Motor neuron (in vitro differentiated cells): ENCODE measurements around the gene CDH6. TPM values are rescaled to one million over a fixed set of nuclear protein-coding genes. Genes with fewer than 3 reads are reported as not detected.

ENCODE experiments used
- ATAC-seq, 8 experiments: fragments of 200-7000 bp; cut with Tn5 transposase; replicated peaks in 6 of 8; 2 replicates each; pipeline ENCODE4 v1.8.0; 2021; ENCODE audit warnings: mild to moderate bottlenecking in 8 of 8, moderate library complexity in 8 of 8
- H3K27ac ChIP-seq, 2 donors: fragments of 250-450 bp; sonication (Bioruptor Pico); 2 replicates each; pipeline ENCODE4 v1.9.0; 2021; ENCODE audit warnings: antibody characterized with exemption in 2 of 2, mild to moderate bottlenecking in 2 of 2, moderate library complexity in 1 of 2
- H3K4me1 ChIP-seq, 2 donors: fragments of 250-450 bp; sonication (Bioruptor Pico); replicated peaks in 1 of 2; 2 replicates each; pipeline ENCODE4 v1.6.1; 2021; ENCODE audit warnings: antibody characterized with exemption in 2 of 2, mild to moderate bottlenecking in 2 of 2, moderate library complexity in 1 of 2
- H3K4me3 ChIP-seq, 5 donors: fragments of 250-450 bp; sonication (Bioruptor Pico); 2 replicates each; pipeline ENCODE4 v1.9.0; 2021; ENCODE audit warnings: antibody characterized with exemption in 5 of 5, mild to moderate bottlenecking in 5 of 5, moderate library complexity in 4 of 5
- WGBS, 10 experiments: fragments of 450-650 bp; shearing (Covaris generic); methylation state at CpG; one replicate each; pipeline ENCODE4 v1.0.0; 2022; 5-methylcytosine and 5-hydroxymethylcytosine counted together
- in situ Hi-C, 9 experiments: fragments of 400-800 bp; cut with MboI; loops; one replicate each; pipeline ENCODE4 v1.15.0; 2021; ENCODE audit warnings: low sequenced_read_pairs in 9 of 9, low pct_unique_long_range_greater_than_20kb in 2 of 9; ENCODE audit not compliant: unreplicated experiment in 9 of 9
- total RNA-seq, 8 experiments: library from RNA; unstranded; fragments of 300-600 nt; gene quantifications; 2 replicates each; pipeline versions ENCODE4 v1.2.3 to v1.2.4, GENCODE V29; 2022

CDH6 gene
- total RNA-seq, 8 experiments from 2014 or later, result 0.61 to 143 (median 23.7) TPM

- in situ Hi-C loops, result no loop called here
- Histone ChIP-seq H3K4me3 (no peak overlapping the region), H3K27ac (no peak overlapping the region), H3K4me1 (peaks cover 0 to 3% of the 10 kb centered on the region in 2 donors)
- no peak for ATAC-seq
- 60 to 94% (median 81%) methylated on average over 1 to 6 of the region's 6 CpGs for WGBS, 10 experiments
These were observed 78.1 kb downstream of the CDH6 start for GRCh38 chr5:31271567-31271966.

GRCh38 chr5:31273161-31273560 lies 79.7 kb downstream of the CDH6 start:
- no peak overlapping the region for H3K4me3 ChIP-seq
- WGBS, 10 experiments, result 51 to 100% (median 87%) methylated on average over 2 to 10 of the region's 10 CpGs
- peaks cover 0 to 3% of the 10 kb centered on the region in 2 donors for H3K4me1 ChIP-seq
- no peak overlapping the region for H3K27ac ChIP-seq
- in situ Hi-C loops, result no loop called here
- no peak for ATAC-seq

GRCh38 chr5:31273631-31274378 lies 80.3 kb downstream of the CDH6 start:
- in situ Hi-C loops, result no loop called here
- 17 to 86% (median 53%) methylated on average over 1 to 8 of the region's 8 CpGs for WGBS, 10 experiments
- H3K4me3 ChIP-seq, result no peak overlapping the region
- ATAC-seq, result peak in 2 of 8 experiments; percentile 38 to 53
- H3K4me1 ChIP-seq, result peaks cover 0 to 3% of the 10 kb centered on the region in 2 donors
- no peak overlapping the region for H3K27ac ChIP-seq

GRCh38 chr5:31280210-31280609 lies 86.7 kb downstream of the CDH6 start:
- no peak overlapping the region for H3K27ac ChIP-seq
- H3K4me1 ChIP-seq, result peaks cover 0 to 4% of the 10 kb centered on the region in 2 donors
- ATAC-seq, result no peak
- no peak overlapping the region for H3K4me3 ChIP-seq
- 0 to 100% (median 78%) methylated on average over 1 to 4 of the region's 4 CpGs for WGBS, 10 experiments
- in situ Hi-C loops, result no loop called here

GRCh38 chr5:31283326-31283725 lies 89.8 kb downstream of the CDH6 start:
- Histone ChIP-seq H3K4me1 (peaks cover 0 to 4% of the 10 kb centered on the region in 2 donors), H3K4me3 (no peak overlapping the region), H3K27ac (no peak overlapping the region)
- in situ Hi-C loops, result no loop called here
- 27 to 100% (median 77%) methylated on average over 2 to 3 of the region's 3 CpGs for WGBS, 10 experiments
- ATAC-seq, result no peak

- Histone ChIP-seq H3K4me3 (no peak overlapping the region), H3K4me1 (peaks cover 0 to 5% of the 10 kb centered on the region in 2 donors), H3K27ac (no peak overlapping the region)
- ATAC-seq, result no peak
- in situ Hi-C loops, result no loop called here
- 13 to 100% (median 84%) methylated on average over 1 to 2 of the region's 2 CpGs for WGBS, 10 experiments
These were observed 91.5 kb downstream of the CDH6 start for GRCh38 chr5:31285025-31285424.

GRCh38 chr5:31287985-31288384 lies 94.5 kb downstream of the CDH6 start:
- no peak overlapping the region for H3K27ac ChIP-seq
- H3K4me1 ChIP-seq, result peaks cover 0 to 14% of the 10 kb centered on the region in 2 donors
- in situ Hi-C loops, result no loop called here
- peak in 2 of 8 experiments; percentile 63 to 75 for ATAC-seq
- H3K4me3 ChIP-seq, result no peak overlapping the region

- 0 to 94% (median 68%) methylated on average over 1 to 3 of the region's 3 CpGs; no CpG with 5 or more reads in 2 of the 10 experiments for WGBS, 10 experiments
- peak in 2 of 8 experiments; percentile 78 to 90 for ATAC-seq
- H3K27ac ChIP-seq, result no peak overlapping the region
- peaks cover 0 to 14% of the 10 kb centered on the region in 2 donors for H3K4me1 ChIP-seq
- in situ Hi-C loops, result no loop called here
- H3K4me3 ChIP-seq, result no peak overlapping the region
These were observed 95.9 kb downstream of the CDH6 start for GRCh38 chr5:31289429-31289828.

GRCh38 chr5:31291323-31291854 lies 97.9 kb downstream of the CDH6 start:
- peak in 2 of 8 experiments; percentile 24 to 26 for ATAC-seq
- no peak overlapping the region for H3K4me3 ChIP-seq
- peaks cover 0 to 14% of the 10 kb centered on the region in 2 donors for H3K4me1 ChIP-seq
- in situ Hi-C loops, result no loop called here
- H3K27ac ChIP-seq, result no peak overlapping the region
- 0 to 81% (median 69%) methylated on average over 1 to 7 of the region's 7 CpGs; no CpG with 5 or more reads in 2 of the 10 experiments for WGBS, 10 experiments

GRCh38 chr5:31300501-31300900 lies 107.0 kb downstream of the CDH6 start:
- Histone ChIP-seq H3K4me1 (no peaks in the 10 kb centered on the region), H3K27ac (no peak overlapping the region), H3K4me3 (no peak overlapping the region)
- in situ Hi-C loops, result no loop called here
- 0 to 100% (median 86%) methylated on average over 1 of the region's 1 CpG; no CpG with 5 or more reads in 4 of the 10 experiments for WGBS, 10 experiments
- no peak for ATAC-seq

GRCh38 chr5:31301833-31302232 lies 108.3 kb downstream of the CDH6 start:
- Histone ChIP-seq H3K27ac (no peak overlapping the region), H3K4me1 (no peaks in the 10 kb centered on the region), H3K4me3 (no peak overlapping the region)
- ATAC-seq, result no peak
- in situ Hi-C loops, result no loop called here
- WGBS, 10 experiments, result 32 to 100% (median 73%) methylated on average over 1 to 5 of the region's 5 CpGs; no CpG with 5 or more reads in 1 of the 10 experiments

GRCh38 chr5:31303688-31304087 lies 110.2 kb downstream of the CDH6 start:
- 45 to 98% (median 90%) methylated on average over 1 to 5 of the region's 5 CpGs; no CpG with 5 or more reads in 1 of the 10 experiments for WGBS, 10 experiments
- in situ Hi-C loops, result no loop called here
- Histone ChIP-seq H3K4me3 (no peak overlapping the region), H3K27ac (no peak overlapping the region), H3K4me1 (no peaks in the 10 kb centered on the region)
- no peak for ATAC-seq

GRCh38 chr5:31317665-31318064 lies 124.2 kb downstream of the CDH6 start:
- no peaks in the 10 kb centered on the region for H3K4me1 ChIP-seq
- 40 to 100% (median 93%) methylated on average over 1 to 10 of the region's 13 CpGs; no CpG with 5 or more reads in 3 of the 10 experiments for WGBS, 10 experiments
- no peak overlapping the region for H3K4me3 ChIP-seq
- no peak overlapping the region for H3K27ac ChIP-seq
- in situ Hi-C loops, result no loop called here
- ATAC-seq, result no peak

GRCh38 chr5:31319335-31319734 lies 125.8 kb downstream of the CDH6 start:
- in situ Hi-C loops, result no loop called here
- no peak overlapping the region for H3K27ac ChIP-seq
- no peak for ATAC-seq
- H3K4me3 ChIP-seq, result no peak overlapping the region
- WGBS, 10 experiments, result 0 to 100% (median 84%) methylated on average over 2 to 4 of the region's 4 CpGs; no CpG with 5 or more reads in 1 of the 10 experiments
- no peaks in the 10 kb centered on the region for H3K4me1 ChIP-seq
